Measurements from ENCODE around the gene MARCHF2.

DNA sequence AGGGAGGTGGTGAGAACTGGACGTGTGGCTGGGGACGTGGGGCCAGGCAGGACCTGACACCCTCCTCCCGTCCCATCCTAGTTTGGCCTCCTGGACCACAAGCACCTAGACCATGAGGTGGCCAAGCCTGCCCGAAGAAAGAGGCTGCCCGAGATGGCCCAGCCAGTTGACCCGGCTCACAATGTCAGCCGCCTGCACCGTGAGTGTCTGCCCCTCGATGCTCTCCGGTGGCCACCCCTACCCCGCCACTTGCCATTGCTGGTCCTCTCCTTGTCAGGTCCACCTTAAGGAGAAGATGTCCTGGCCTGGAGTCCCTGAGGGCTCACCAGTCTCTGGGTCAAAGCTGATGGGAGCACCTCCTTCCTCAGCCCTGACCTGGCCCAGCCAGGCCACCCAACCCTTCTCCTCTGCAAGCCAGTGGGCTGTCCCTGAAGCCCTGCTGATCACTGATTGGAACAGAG is 47.0 kb upstream of the MARCHF2 start:
- TF ChIP-seq, protein P1, sequence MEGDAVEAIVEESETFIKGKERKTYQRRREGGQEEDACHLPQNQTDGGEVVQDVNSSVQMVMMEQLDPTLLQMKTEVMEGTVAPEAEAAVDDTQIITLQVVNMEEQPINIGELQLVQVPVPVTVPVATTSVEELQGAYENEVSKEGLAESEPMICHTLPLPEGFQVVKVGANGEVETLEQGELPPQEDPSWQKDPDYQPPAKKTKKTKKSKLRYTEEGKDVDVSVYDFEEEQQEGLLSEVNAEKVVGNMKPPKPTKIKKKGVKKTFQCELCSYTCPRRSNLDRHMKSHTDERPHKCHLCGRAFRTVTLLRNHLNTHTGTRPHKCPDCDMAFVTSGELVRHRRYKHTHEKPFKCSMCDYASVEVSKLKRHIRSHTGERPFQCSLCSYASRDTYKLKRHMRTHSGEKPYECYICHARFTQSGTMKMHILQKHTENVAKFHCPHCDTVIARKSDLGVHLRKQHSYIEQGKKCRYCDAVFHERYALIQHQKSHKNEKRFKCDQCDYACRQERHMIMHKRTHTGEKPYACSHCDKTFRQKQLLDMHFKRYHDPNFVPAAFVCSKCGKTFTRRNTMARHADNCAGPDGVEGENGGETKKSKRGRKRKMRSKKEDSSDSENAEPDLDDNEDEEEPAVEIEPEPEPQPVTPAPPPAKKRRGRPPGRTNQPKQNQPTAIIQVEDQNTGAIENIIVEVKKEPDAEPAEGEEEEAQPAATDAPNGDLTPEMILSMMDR (IDR thresholded peaks at IDR 0.05; ENCODE audit: extremely low read depth in 1 of 2, insufficient read depth in 1 of 2, low read depth in 1 of 2, low read length in 2 of 2) = no peak
- TF ChIP-seq POLR2A (IDR thresholded peaks at IDR 0.05; ENCODE audit: low read depth, low read length) = no peak
